H9 (cell line): ENCODE results near the gene DCPS. TPM values are rescaled to one million over a fixed set of nuclear protein-coding genes. Genes with fewer than 3 reads are reported as not detected.

Experiments
- DNase-seq: peaks from one replicate; pipeline ENCODE4 v3.0.0-alpha.2; 2017
- H2AFZ ChIP-seq: one replicate; pipeline ENCODE4 v1.6.1; 2013; ENCODE audit warnings: mild to moderate bottlenecking, low read length, control low read depth, moderate library complexity
- H2AK5ac ChIP-seq: 2 replicates; pipeline ENCODE4 v1.6.1; 2013; ENCODE audit warnings: low read length, control low read depth, mixed read lengths; ENCODE audit not compliant: insufficient read length
- H2BK120ac ChIP-seq: one replicate; pipeline ENCODE4 v1.6.1; 2013; ENCODE audit warnings: low read depth, mild to moderate bottlenecking, low read length, control low read depth, inconsistent platforms; ENCODE audit not compliant: poor library complexity, severe bottlenecking
- H2BK12ac ChIP-seq: 2 replicates; pipeline ENCODE4 v1.6.1; 2013; ENCODE audit warnings: low read length, control low read depth, mixed read lengths, low read depth; ENCODE audit not compliant: insufficient read length
- H2BK15ac ChIP-seq: 2 replicates; pipeline ENCODE4 v1.6.1; 2013; ENCODE audit warnings: low read depth, low read length, control low read depth
- H2BK20ac ChIP-seq: one replicate; pipeline ENCODE4 v1.6.1; 2013; ENCODE audit warnings: low read depth, mild to moderate bottlenecking, low read length, control low read depth, inconsistent platforms; ENCODE audit not compliant: poor library complexity, severe bottlenecking
- H2BK5ac ChIP-seq: 2 replicates; pipeline ENCODE4 v1.6.1; 2013; ENCODE audit warnings: low read length, control low read depth, mixed read lengths; ENCODE audit not compliant: insufficient read length
- H3K14ac ChIP-seq: 2 replicates; pipeline ENCODE4 v1.6.1; 2013; ENCODE audit warnings: low read length, control low read depth; ENCODE audit not compliant: insufficient read depth
- H3K18ac ChIP-seq: 2 replicates; pipeline ENCODE4 v1.6.1; 2013; ENCODE audit warnings: low read depth, mild to moderate bottlenecking, mixed read lengths, low read length, control low read depth; ENCODE audit not compliant: insufficient read length
- H3K23ac ChIP-seq: 2 replicates; pipeline ENCODE4 v1.6.1; 2013; ENCODE audit warnings: low read length, control low read depth, mixed read lengths, low read depth; ENCODE audit not compliant: insufficient read length
- H3K23me2 ChIP-seq: 2 replicates; pipeline ENCODE4 v1.6.1; 2013; ENCODE audit warnings: low read depth, mild to moderate bottlenecking, mixed read lengths, low read length, control low read depth; ENCODE audit not compliant: insufficient read length, poor library complexity, severe bottlenecking
- H3K27ac ChIP-seq: 2 replicates; pipeline ENCODE4 v1.5.1; 2013; ENCODE audit warnings: low read length, control low read depth, mixed read lengths, low read depth; ENCODE audit not compliant: insufficient read length
- H3K27me3 ChIP-seq: 2 replicates; pipeline ENCODE4 v1.6.1; 2013; ENCODE audit warnings: low read length, control low read depth, inconsistent platforms; ENCODE audit not compliant: insufficient read depth
- H3K4ac ChIP-seq: 2 replicates; pipeline ENCODE4 v1.6.1; 2013; ENCODE audit warnings: low read depth, mild to moderate bottlenecking, control low read depth, inconsistent platforms, low read length, moderate library complexity
- H3K4me1 ChIP-seq: 2 replicates; pipeline ENCODE4 v1.6.1; 2013; ENCODE audit warnings: low read length, control low read depth, inconsistent platforms; ENCODE audit not compliant: insufficient read depth
- H3K4me2 ChIP-seq: 2 replicates; pipeline ENCODE4 v1.6.1; 2013; ENCODE audit warnings: low read length, control low read depth, mixed read lengths; ENCODE audit not compliant: insufficient read length, insufficient read depth
- H3K56ac ChIP-seq: 2 replicates; pipeline ENCODE4 v1.6.1; 2013; ENCODE audit warnings: low read depth, mild to moderate bottlenecking, mixed read lengths, low read length, control low read depth; ENCODE audit not compliant: insufficient read length
- H3K79me1 ChIP-seq: 2 replicates; pipeline ENCODE4 v1.6.1; 2013; ENCODE audit warnings: low read depth, mild to moderate bottlenecking, moderate library complexity, low read length, control low read depth, inconsistent platforms; ENCODE audit not compliant: insufficient read depth, poor library complexity, severe bottlenecking
- H3K79me2 ChIP-seq: 2 replicates; pipeline ENCODE4 v1.6.1; 2013; ENCODE audit warnings: low read length, control low read depth, inconsistent platforms; ENCODE audit not compliant: insufficient read depth
- H3K9ac ChIP-seq: 2 replicates; pipeline ENCODE4 v1.6.1; 2013; ENCODE audit warnings: low read length, control low read depth, mixed read lengths; ENCODE audit not compliant: insufficient read length; ENCODE audit errors: extremely low read depth
- H3K9me3 ChIP-seq: one replicate; pipeline ENCODE4 v1.6.1; 2013; ENCODE audit warnings: low read depth, low read length, inconsistent platforms; ENCODE audit not compliant: control insufficient read depth
- H3T11ph ChIP-seq: one replicate; pipeline ENCODE4 v1.6.1; 2013; ENCODE audit warnings: mild to moderate bottlenecking, low read length, control low read depth, inconsistent platforms
- H4K20me1 ChIP-seq: one replicate; pipeline ENCODE4 v1.6.1; 2013; ENCODE audit not compliant: control insufficient read depth, insufficient read length, insufficient read depth
- H4K5ac ChIP-seq: 2 replicates; pipeline ENCODE4 v1.6.1; 2013; ENCODE audit warnings: low read depth, mild to moderate bottlenecking, mixed read lengths, low read length, control low read depth; ENCODE audit not compliant: insufficient read length
- H4K8ac ChIP-seq: replicated peaks from 2 replicates; pipeline ENCODE4 v1.6.1; 2013; ENCODE audit warnings: low read length, control low read depth, mixed read lengths, low read depth; ENCODE audit not compliant: insufficient read length
- H4K91ac ChIP-seq: 2 replicates; pipeline ENCODE4 v1.6.1; 2013; ENCODE audit warnings: low read depth, mild to moderate bottlenecking, moderate library complexity, mixed read lengths, low read length, control low read depth; ENCODE audit not compliant: insufficient read length
- H3K27ac Mint-ChIP-seq, 3 experiments: 2 replicates in 2 of 3; 3 replicates in 1 of 3; pipeline ENCODE4 v1.8.0; 2020 to 2021; ENCODE audit warnings: mixed read lengths in 3 of 3, mild to moderate bottlenecking in 1 of 3, moderate library complexity in 1 of 3
- H3K27me3 Mint-ChIP-seq: 2 replicates; pipeline ENCODE4 v1.8.0; 2021; ENCODE audit warnings: low read depth, mild to moderate bottlenecking, moderate library complexity, mixed read lengths
- H3K36me3 Mint-ChIP-seq, 3 experiments: 2 replicates in 2 of 3; 3 replicates in 1 of 3; pipeline ENCODE4 v1.8.0; 2020 to 2021; ENCODE audit warnings: low read depth in 3 of 3, mixed read lengths in 3 of 3; ENCODE audit not compliant: insufficient read depth in 1 of 3
- H3K4me1 Mint-ChIP-seq, 2 experiments: 2 replicates each; pipeline ENCODE4 v1.8.0; 2020; ENCODE audit warnings: mixed read lengths in 2 of 2
- H3K4me3 Mint-ChIP-seq, 2 experiments: 2 replicates in 1 of 2; 3 replicates in 1 of 2; pipeline ENCODE4 v1.8.0; 2020 to 2021; ENCODE audit warnings: mild to moderate bottlenecking in 2 of 2, mixed read lengths in 2 of 2, moderate library complexity in 1 of 2
- H3K9me3 Mint-ChIP-seq, 2 experiments: 2 replicates in 1 of 2; 3 replicates in 1 of 2; pipeline ENCODE4 v1.8.0; 2020; ENCODE audit warnings: mild to moderate bottlenecking in 2 of 2, mixed read lengths in 2 of 2, moderate library complexity in 1 of 2
- WGBS: extraction: QIAGEN DNeasy Blood & Tissue Kit; methylation state at CpG from one replicate; pipeline ENCODE4 v1.1.7; 2013; ENCODE audit warnings: missing lambda C conversion rate, low lambda C conversion rate, mixed read lengths; ENCODE audit not compliant: insufficient read length; ENCODE audit errors: extremely low coverage; 5-methylcytosine and 5-hydroxymethylcytosine counted together
- total RNA-seq: library from RNA; stranded (reverse); gene quantifications from 2 replicates; pipeline ENCODE4 v1.2.1, GENCODE V29; 2021
- TF ChIP-seq, protein P1 (sequence below): fragments of 200-600 bp; sonication (generic); conservative IDR thresholded peaks from 3 replicates; pipeline ENCODE4 v1.8.0; 2021; ENCODE audit warnings: antibody characterized with exemption, mild to moderate bottlenecking

The DCPS gene
- total RNA-seq, 1 experiment from 2014 or later = 27.7 TPM

DNA sequence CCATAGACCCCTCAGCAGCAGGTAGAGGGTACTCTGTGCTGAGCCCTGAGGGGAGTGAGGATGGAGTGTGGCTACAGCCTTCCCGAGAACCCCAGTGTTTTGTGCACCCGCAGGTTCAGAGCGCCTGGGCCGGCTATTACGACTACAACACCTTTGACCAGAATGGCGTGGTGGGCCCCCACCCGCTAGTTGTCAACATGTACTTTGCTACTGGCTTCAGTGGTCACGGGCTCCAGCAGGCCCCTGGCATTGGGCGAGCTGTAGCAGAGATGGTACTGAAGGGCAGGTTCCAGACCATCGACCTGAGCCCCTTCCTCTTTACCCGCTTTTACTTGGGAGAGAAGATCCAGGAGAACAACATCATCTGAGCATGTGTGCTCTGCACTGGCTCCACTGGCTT, 26.5 kb upstream of the DCPS start:
- Histone ChIP-seq H2BK15ac (no peak overlapping the region), H3K9ac (no peak overlapping the region), H3K79me2 (no peaks in the 10 kb centered on the region), H2BK12ac (no peak overlapping the region), H2AK5ac (no peak overlapping the region), H3K4me1 (no peaks in the 10 kb centered on the region), H3K14ac (no peak overlapping the region), H4K91ac (no peak overlapping the region), H3K79me1 (no peaks in the 10 kb centered on the region), H4K20me1 (no peaks in the 10 kb centered on the region), H3K23me2 (peaks cover 2% of the 10 kb centered on the region), H4K8ac (no peak overlapping the region), H4K5ac (no peak overlapping the region), H3T11ph (no peak overlapping the region), H3K9me3 (no peaks in the 10 kb centered on the region), H3K4me2 (no peak overlapping the region), H3K23ac (no peak overlapping the region), H2BK5ac (no peak overlapping the region), H3K27ac (no peak overlapping the region), H2AFZ (no peak overlapping the region), H3K18ac (no peak overlapping the region), H2BK20ac (no peak overlapping the region), H2BK120ac (no peak overlapping the region), H3K27me3 (peaks cover 2% of the 10 kb centered on the region; the same call in 1 of the 2 replicates), H3K56ac (no peak overlapping the region), H3K4ac (no peak overlapping the region)
- no peak for DNase-seq
- no peak overlapping the region for H3K4me3 Mint-ChIP-seq
- no peaks in the 10 kb centered on the region for H3K9me3 Mint-ChIP-seq
- H3K4me1 Mint-ChIP-seq = peaks cover 7 to 8% of the 10 kb centered on the region in 2 experiments; a peak in 3 of 4 replicates
- TF ChIP-seq, protein P1, sequence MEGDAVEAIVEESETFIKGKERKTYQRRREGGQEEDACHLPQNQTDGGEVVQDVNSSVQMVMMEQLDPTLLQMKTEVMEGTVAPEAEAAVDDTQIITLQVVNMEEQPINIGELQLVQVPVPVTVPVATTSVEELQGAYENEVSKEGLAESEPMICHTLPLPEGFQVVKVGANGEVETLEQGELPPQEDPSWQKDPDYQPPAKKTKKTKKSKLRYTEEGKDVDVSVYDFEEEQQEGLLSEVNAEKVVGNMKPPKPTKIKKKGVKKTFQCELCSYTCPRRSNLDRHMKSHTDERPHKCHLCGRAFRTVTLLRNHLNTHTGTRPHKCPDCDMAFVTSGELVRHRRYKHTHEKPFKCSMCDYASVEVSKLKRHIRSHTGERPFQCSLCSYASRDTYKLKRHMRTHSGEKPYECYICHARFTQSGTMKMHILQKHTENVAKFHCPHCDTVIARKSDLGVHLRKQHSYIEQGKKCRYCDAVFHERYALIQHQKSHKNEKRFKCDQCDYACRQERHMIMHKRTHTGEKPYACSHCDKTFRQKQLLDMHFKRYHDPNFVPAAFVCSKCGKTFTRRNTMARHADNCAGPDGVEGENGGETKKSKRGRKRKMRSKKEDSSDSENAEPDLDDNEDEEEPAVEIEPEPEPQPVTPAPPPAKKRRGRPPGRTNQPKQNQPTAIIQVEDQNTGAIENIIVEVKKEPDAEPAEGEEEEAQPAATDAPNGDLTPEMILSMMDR = no peak
- 0 out of 7 replicates have a peak overlapping the region, but pooled peaks of 1 of the 3 experiments have one; percentile 61 for H3K27ac Mint-ChIP-seq
- peaks cover 28 to 65% (median 51%) of the 10 kb centered on the region in 3 experiments for H3K36me3 Mint-ChIP-seq
- H3K27me3 Mint-ChIP-seq = peaks cover 11% of the 10 kb centered on the region
- no CpG with 5 or more reads among the region's 11 CpGs for WGBS
